ENCODE measurements around the gene ZNF19. TPM values are rescaled to one million over a fixed set of nuclear protein-coding genes. Genes with fewer than 3 reads are reported as not detected.

The ZNF19 gene
- total RNA-seq, 1 donor from 2014 or later: not detected

GRCh38 chr16:71528257-71528656, 39.1 kb upstream of the ZNF19 start:
- Histone ChIP-seq H3K4me3 (no peak overlapping the region), H3K36me3 (no peaks in the 10 kb centered on the region), H3K27me3 (no peaks in the 10 kb centered on the region), H3K4me1 (no peaks in the 10 kb centered on the region), H3K27ac (no peak overlapping the region), H3K9me3 (no peaks in the 10 kb centered on the region)
- no peak for DNase-seq (ENCODE audit: low spot score in 2 of 2)
- intact Hi-C loops (cut with DNase I): no loop called here
- TF ChIP-seq, protein P1, sequence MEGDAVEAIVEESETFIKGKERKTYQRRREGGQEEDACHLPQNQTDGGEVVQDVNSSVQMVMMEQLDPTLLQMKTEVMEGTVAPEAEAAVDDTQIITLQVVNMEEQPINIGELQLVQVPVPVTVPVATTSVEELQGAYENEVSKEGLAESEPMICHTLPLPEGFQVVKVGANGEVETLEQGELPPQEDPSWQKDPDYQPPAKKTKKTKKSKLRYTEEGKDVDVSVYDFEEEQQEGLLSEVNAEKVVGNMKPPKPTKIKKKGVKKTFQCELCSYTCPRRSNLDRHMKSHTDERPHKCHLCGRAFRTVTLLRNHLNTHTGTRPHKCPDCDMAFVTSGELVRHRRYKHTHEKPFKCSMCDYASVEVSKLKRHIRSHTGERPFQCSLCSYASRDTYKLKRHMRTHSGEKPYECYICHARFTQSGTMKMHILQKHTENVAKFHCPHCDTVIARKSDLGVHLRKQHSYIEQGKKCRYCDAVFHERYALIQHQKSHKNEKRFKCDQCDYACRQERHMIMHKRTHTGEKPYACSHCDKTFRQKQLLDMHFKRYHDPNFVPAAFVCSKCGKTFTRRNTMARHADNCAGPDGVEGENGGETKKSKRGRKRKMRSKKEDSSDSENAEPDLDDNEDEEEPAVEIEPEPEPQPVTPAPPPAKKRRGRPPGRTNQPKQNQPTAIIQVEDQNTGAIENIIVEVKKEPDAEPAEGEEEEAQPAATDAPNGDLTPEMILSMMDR (IDR thresholded peaks at IDR 0.05): no peak

DNA sequence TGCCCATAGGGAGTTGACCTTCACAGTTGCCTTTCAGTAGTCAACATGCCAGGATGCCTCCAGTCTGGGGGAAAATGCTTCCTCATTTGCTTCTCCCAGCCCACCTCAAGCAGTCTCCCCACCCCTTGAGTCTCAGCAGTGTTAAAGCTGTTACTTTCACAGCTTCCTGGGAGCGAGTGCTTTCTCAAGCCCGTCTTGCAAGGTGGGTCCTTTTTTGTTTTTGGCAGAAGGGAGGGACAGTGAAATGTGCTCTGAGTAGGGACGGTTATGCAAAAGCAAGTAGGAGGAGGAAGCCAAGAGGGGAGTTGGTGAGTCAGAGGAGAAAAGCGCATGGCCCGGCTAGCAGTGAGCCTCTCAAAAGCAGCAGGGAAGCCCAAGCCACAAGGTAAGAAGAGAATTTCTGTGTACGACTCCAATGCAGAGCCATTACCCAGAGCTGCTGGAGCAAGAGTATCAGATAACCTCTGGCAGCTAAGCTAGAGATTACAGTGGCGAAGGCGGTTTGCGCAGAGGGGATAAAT, 37.0 kb upstream of the ZNF19 start, which contains the start of gene CHST4:
Gene CHST4 (plus strand): TSS at position 316 of the 521 bp plus-strand sequence. CDS start 10,252 bp downstream, outside the sequence.
- TF ChIP-seq, protein P1 (IDR thresholded peaks at IDR 0.05): no peak
- Histone ChIP-seq H3K27ac (no peak within 1 kb of the TSS), H3K4me3 (no peak within 1 kb of the TSS), H3K36me3 (no peaks in the 10 kb centered on the region), H3K27me3 (no peaks in the 10 kb centered on the region), H3K9me3 (no peaks in the 10 kb centered on the region), H3K4me1 (no peaks in the 10 kb centered on the region)
- DNase-seq (ENCODE audit: low spot score in 2 of 2): no peak
- intact Hi-C loops (cut with DNase I): no loop called here

GRCh38 chr16:71524566-71525553, 35.7 kb upstream of the ZNF19 start:
- Histone ChIP-seq H3K4me3 (no peak overlapping the region), H3K9me3 (no peaks in the 10 kb centered on the region), H3K4me1 (no peaks in the 10 kb centered on the region), H3K27me3 (no peaks in the 10 kb centered on the region), H3K36me3 (no peaks in the 10 kb centered on the region), H3K27ac (no peak overlapping the region)
- TF ChIP-seq, protein P1 (IDR thresholded peaks at IDR 0.05): no peak
- no peak for DNase-seq (ENCODE audit: low spot score in 2 of 2)
- intact Hi-C loops (cut with DNase I): no loop called here

- DNase-seq (ENCODE audit: low spot score in 2 of 2): no peak
- Histone ChIP-seq H3K4me3 (no peak overlapping the region), H3K36me3 (no peaks in the 10 kb centered on the region), H3K27ac (no peak overlapping the region), H3K27me3 (no peaks in the 10 kb centered on the region), H3K9me3 (no peaks in the 10 kb centered on the region), H3K4me1 (no peaks in the 10 kb centered on the region)
- intact Hi-C loops (cut with DNase I): no loop called here
- TF ChIP-seq, protein P1 (IDR thresholded peaks at IDR 0.05): no peak
Measured at GRCh38 chr16:71520550-71520949, 31.4 kb upstream of the ZNF19 start.

DNA sequence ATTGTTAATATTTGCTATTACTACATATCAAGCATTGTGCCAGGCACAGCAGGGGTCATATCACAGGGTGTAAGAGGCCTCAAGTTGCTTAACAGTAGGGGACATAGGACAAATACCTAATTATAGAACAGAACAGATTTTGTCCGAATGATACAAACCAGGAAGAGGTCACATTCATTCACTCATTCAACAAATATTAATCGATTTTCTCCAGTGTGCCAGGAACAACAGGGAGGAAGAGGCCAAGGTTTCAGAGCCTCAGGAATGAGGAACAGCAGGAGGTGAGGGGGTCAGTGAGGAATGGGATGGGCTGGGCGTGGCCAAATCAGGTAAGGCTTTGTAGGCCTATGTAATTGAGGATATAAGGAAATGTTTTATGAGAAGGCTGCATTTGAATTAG, 25.9 kb upstream of the ZNF19 start:
- intact Hi-C loops (cut with DNase I): no loop called here
- H3K4me3 ChIP-seq: no peak overlapping the region
- no peak overlapping the region for H3K27ac ChIP-seq
- TF ChIP-seq, protein P1 (IDR thresholded peaks at IDR 0.05): no peak
- no peaks in the 10 kb centered on the region for H3K4me1 ChIP-seq
- H3K27me3 ChIP-seq: no peaks in the 10 kb centered on the region
- no peaks in the 10 kb centered on the region for H3K9me3 ChIP-seq
- no peak for DNase-seq (ENCODE audit: low spot score in 2 of 2)
- no peaks in the 10 kb centered on the region for H3K36me3 ChIP-seq
